CD14-positive monocyte (primary cell): ENCODE results near the gene TMEM174. TPM values are rescaled to one million over a fixed set of nuclear protein-coding genes. Genes with fewer than 3 reads are reported as not detected.

Experiments used
- DNase-seq, 3 donors: peaks; one replicate each; pipeline ENCODE4 v3.0.0-alpha.2; 2011 to 2022
- H2AFZ ChIP-seq: 2 replicates; pipeline ENCODE4 v1.6.0; 2012; ENCODE audit warnings: mild to moderate bottlenecking, low read depth, low read length, inconsistent platforms; ENCODE audit not compliant: insufficient read depth, poor library complexity, severe bottlenecking
- H3K27ac ChIP-seq, 2 donors: 1 replicate in 1 of 2; 2 replicates in 1 of 2; pipeline ENCODE4 v1.5.1; 2012 to 2013; ENCODE audit warnings: low read length in 2 of 2, control low read depth in 1 of 2, inconsistent platforms in 1 of 2, low read depth in 1 of 2, mild to moderate bottlenecking in 1 of 2
- H3K27me3 ChIP-seq, 2 donors: one replicate each; pipeline versions ENCODE4 v1.6.0 to v1.6.1; 2011 to 2013; ENCODE audit warnings: low read length in 2 of 2; ENCODE audit not compliant: control insufficient read depth in 2 of 2, insufficient read depth in 2 of 2
- H3K36me3 ChIP-seq, 2 donors: replicated peaks in 1 of 2; 1 replicate in 1 of 2; 2 replicates in 1 of 2; pipeline versions ENCODE4 v1.5.1 to v1.6.1; 2012 to 2013; ENCODE audit warnings: low read length in 2 of 2, control low read depth in 1 of 2, inconsistent platforms in 1 of 2, mild to moderate bottlenecking in 1 of 2; ENCODE audit not compliant: insufficient read depth in 2 of 2, control insufficient read depth in 1 of 2
- H3K4me1 ChIP-seq, 2 donors: 1 replicate in 1 of 2; 2 replicates in 1 of 2; pipeline versions ENCODE4 v1.5.1 to v1.6.1; 2012 to 2013; ENCODE audit warnings: low read length in 2 of 2, control low read depth in 1 of 2, inconsistent platforms in 1 of 2, mild to moderate bottlenecking in 1 of 2, moderate library complexity in 1 of 2; ENCODE audit not compliant: insufficient read depth in 2 of 2, control insufficient read depth in 1 of 2
- H3K4me2 ChIP-seq: replicated peaks from 2 replicates; pipeline ENCODE3; 2012; ENCODE audit warnings: low read length, moderate library complexity, mild to moderate bottlenecking; ENCODE audit not compliant: poor library complexity, severe bottlenecking; ENCODE audit errors: extremely low read depth
- H3K4me3 ChIP-seq, 3 experiments: fragments of 200-600 bp in 1 of 3; sonication (generic) in 1 of 3; replicated peaks in 1 of 3; 1 replicate in 2 of 3; 2 replicates in 1 of 3; pipeline ENCODE4 v1.5.1; 2011 to 2013; ENCODE audit warnings: low read length in 3 of 3, mild to moderate bottlenecking in 3 of 3, control low read depth in 2 of 3, low read depth in 2 of 3, inconsistent platforms in 1 of 3, moderate library complexity in 1 of 3
- H3K79me2 ChIP-seq: 2 replicates; pipeline ENCODE4 v1.6.0; 2012; ENCODE audit warnings: mild to moderate bottlenecking, control low read depth, inconsistent platforms, low read length, moderate library complexity; ENCODE audit not compliant: insufficient read depth
- H3K9ac ChIP-seq: 2 replicates; pipeline ENCODE4 v1.6.0; 2017; ENCODE audit warnings: low read length, mild to moderate bottlenecking; ENCODE audit not compliant: insufficient read depth, poor library complexity, severe bottlenecking
- H3K9me3 ChIP-seq, 2 donors: replicated peaks in 1 of 2; 1 replicate in 1 of 2; 2 replicates in 1 of 2; pipeline versions ENCODE4 v1.5.1 to v1.6.1; 2012 to 2013; ENCODE audit warnings: low read length in 2 of 2, control low read depth in 1 of 2; ENCODE audit not compliant: control insufficient read depth in 1 of 2, insufficient read depth in 1 of 2
- H4K20me1 ChIP-seq: 2 replicates; pipeline ENCODE4 v1.6.0; 2012; ENCODE audit warnings: mild to moderate bottlenecking, low read length, control low read depth, moderate library complexity; ENCODE audit not compliant: insufficient read depth
- H3K27ac Mint-ChIP-seq, 7 donors: one replicate each; pipeline ENCODE4 v1.8.0; 2020; ENCODE audit warnings: mild to moderate bottlenecking in 7 of 7, mixed read lengths in 7 of 7, moderate library complexity in 6 of 7, inconsistent platforms in 2 of 7
- H3K27me3 Mint-ChIP-seq, 3 donors: one replicate each; pipeline ENCODE4 v1.8.0; 2021 to 2022; ENCODE audit warnings: low read depth in 3 of 3, mild to moderate bottlenecking in 3 of 3, mixed read lengths in 3 of 3, moderate library complexity in 3 of 3, inconsistent platforms in 1 of 3
- H3K36me3 Mint-ChIP-seq, 2 donors: one replicate each; pipeline ENCODE4 v1.8.0; 2020; ENCODE audit warnings: mixed read lengths in 2 of 2, inconsistent platforms in 1 of 2, mild to moderate bottlenecking in 1 of 2
- H3K4me1 Mint-ChIP-seq: one replicate; pipeline ENCODE4 v1.8.0; 2020; ENCODE audit warnings: mild to moderate bottlenecking, mixed read lengths
- H3K4me3 Mint-ChIP-seq, 2 donors: one replicate each; pipeline ENCODE4 v1.8.0; 2020; ENCODE audit warnings: mild to moderate bottlenecking in 2 of 2, mixed read lengths in 2 of 2, moderate library complexity in 1 of 2
- H3K9me3 Mint-ChIP-seq, 7 donors: one replicate each; pipeline ENCODE4 v1.8.0; 2020 to 2022; ENCODE audit warnings: mixed read lengths in 7 of 7, mild to moderate bottlenecking in 6 of 7, moderate library complexity in 6 of 7, inconsistent platforms in 2 of 7
- WGBS: methylation state at CpG from one replicate; pipeline ENCODE4 v1.1.5; 2013; ENCODE audit warnings: missing lambda C conversion rate; ENCODE audit not compliant: insufficient coverage; 5-methylcytosine and 5-hydroxymethylcytosine counted together
- intact Hi-C, 2 donors: fragments of 100-400 bp; cut with micrococcal nuclease; formaldehyde crosslinking; loops; one replicate each; pipeline versions ENCODE4 v1.15.0 to v1.15.1; 2023
- polyA plus RNA-seq, 3 donors: library from polyadenylated mRNA; depleted of rRNA in 1 of 3; unstranded in 2 of 3; stranded (reverse) in 1 of 3; fragments of 300-500 nt in 2 of 3; fragments of >200 nt in 1 of 3; fragmentation: Illumina TruSeq in 2 of 3; gene quantifications; 1 replicate in 2 of 3; 2 replicates in 1 of 3; pipeline ENCODE4 v1.2.3, GENCODE V29; 2012 to 2021
- TF ChIP-seq, protein P1 (sequence below): fragments of 200-600 bp; IDR thresholded peaks from one replicate; pipeline ENCODE4 v1.8.0; 2022; ENCODE audit warnings: antibody characterized with exemption, mild to moderate bottlenecking

TMEM174 gene
- polyA plus RNA-seq, 3 donors = not detected

DNA sequence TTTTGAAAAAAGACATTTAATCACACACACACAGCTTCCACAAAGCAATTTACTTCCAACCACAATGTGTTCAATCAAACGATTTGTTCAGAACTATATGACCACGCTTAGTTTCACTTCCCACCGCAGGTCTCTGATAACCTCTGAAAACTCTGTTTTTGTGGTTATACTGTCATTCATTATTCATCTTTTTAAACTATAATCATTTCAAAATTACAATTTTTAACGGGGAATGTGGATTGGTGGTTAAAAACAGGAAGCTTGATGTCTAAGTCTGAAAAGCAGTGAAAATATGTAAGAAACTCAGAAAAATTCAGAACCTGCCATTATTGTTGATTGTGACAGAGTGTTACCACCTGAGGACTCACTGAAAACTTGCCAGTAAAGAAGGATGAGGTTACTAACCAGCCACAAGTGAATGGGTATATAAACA, 12.7 kb upstream of the TMEM174 start:
- Histone ChIP-seq H2AFZ (no peak overlapping the region), H4K20me1 (no peaks in the 10 kb centered on the region), H3K79me2 (no peaks in the 10 kb centered on the region), H3K36me3 (no peaks in the 10 kb centered on the region), H3K4me3 (no peak overlapping the region), H3K27ac (no peak overlapping the region), H3K9ac (no peak overlapping the region), H3K27me3 (peaks cover 82 to 92% of the 10 kb centered on the region in 2 donors), H3K4me1 (no peaks in the 10 kb centered on the region), H3K4me2 (no peak overlapping the region), H3K9me3 (peaks cover 0 to under 1% of the 10 kb centered on the region in 2 donors)
- peak overlapping the region in 1 of 2 donors; percentile 50 for H3K4me3 Mint-ChIP-seq
- H3K27me3 Mint-ChIP-seq = peaks cover 71 to 93% (median 75%) of the 10 kb centered on the region in 3 donors
- intact Hi-C loops = no loop called here
- peak in 2 of 3 donors; percentile 8 to 35 for DNase-seq
- H3K9me3 Mint-ChIP-seq = peaks cover 0 to 3% (median 0%) of the 10 kb centered on the region in 7 donors
- TF ChIP-seq, protein P1, sequence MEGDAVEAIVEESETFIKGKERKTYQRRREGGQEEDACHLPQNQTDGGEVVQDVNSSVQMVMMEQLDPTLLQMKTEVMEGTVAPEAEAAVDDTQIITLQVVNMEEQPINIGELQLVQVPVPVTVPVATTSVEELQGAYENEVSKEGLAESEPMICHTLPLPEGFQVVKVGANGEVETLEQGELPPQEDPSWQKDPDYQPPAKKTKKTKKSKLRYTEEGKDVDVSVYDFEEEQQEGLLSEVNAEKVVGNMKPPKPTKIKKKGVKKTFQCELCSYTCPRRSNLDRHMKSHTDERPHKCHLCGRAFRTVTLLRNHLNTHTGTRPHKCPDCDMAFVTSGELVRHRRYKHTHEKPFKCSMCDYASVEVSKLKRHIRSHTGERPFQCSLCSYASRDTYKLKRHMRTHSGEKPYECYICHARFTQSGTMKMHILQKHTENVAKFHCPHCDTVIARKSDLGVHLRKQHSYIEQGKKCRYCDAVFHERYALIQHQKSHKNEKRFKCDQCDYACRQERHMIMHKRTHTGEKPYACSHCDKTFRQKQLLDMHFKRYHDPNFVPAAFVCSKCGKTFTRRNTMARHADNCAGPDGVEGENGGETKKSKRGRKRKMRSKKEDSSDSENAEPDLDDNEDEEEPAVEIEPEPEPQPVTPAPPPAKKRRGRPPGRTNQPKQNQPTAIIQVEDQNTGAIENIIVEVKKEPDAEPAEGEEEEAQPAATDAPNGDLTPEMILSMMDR = no peak
- no peaks in the 10 kb centered on the region for H3K36me3 Mint-ChIP-seq
- H3K4me1 Mint-ChIP-seq = peaks cover 10% of the 10 kb centered on the region
- 0% methylated on average over 1 of the region's 4 CpGs for WGBS
- no peak overlapping the region for H3K27ac Mint-ChIP-seq

DNA sequence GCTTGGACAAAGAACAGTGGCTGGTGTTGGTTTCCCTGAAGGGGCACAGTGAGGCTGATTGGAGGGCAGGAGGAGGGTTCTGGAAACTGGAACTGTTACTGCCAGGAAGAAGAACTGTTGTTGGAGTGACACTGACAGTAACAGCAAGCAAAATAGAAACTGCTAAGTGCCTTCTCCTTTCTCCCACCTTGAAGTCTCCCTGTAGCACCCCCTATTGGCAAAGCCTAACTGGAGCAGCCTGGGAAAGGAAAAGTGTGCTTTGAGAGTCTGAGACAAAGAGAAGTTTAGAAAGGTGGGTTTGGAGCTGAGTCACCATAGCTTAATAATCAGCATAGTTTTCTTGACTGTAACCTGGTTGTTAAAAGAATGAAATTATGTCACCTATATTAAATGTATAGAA, 2.5 kb upstream of the TMEM174 start:
- Histone ChIP-seq H3K27me3 (peaks cover 92 to 97% of the 10 kb centered on the region in 2 donors), H4K20me1 (no peaks in the 10 kb centered on the region), H3K36me3 (no peaks in the 10 kb centered on the region), H3K79me2 (no peaks in the 10 kb centered on the region), H3K4me2 (no peak overlapping the region), H3K4me1 (no peaks in the 10 kb centered on the region), H2AFZ (no peak overlapping the region), H3K9ac (no peak overlapping the region), H3K4me3 (no peak overlapping the region), H3K9me3 (peaks cover 5 to 20% of the 10 kb centered on the region in 2 donors), H3K27ac (no peak overlapping the region)
- intact Hi-C loops = no loop called here
- Mint-ChIP-seq H3K4me1 (peaks cover 2% of the 10 kb centered on the region), H3K4me3 (peak overlapping the region in 1 of 2 donors; percentile 64), H3K27ac (no peak overlapping the region), H3K36me3 (no peaks in the 10 kb centered on the region), H3K27me3 (peaks cover 68 to 91% (median 68%) of the 10 kb centered on the region in 3 donors), H3K9me3 (peaks cover 0 to 15% (median 7%) of the 10 kb centered on the region in 7 donors)
- DNase-seq = peak in 2 of 3 donors; percentile 0 to 1
- TF ChIP-seq, protein P1 = peak; percentile 55
